Endothelial cell of umbilical vein (primary cell): Measurements from ENCODE around the gene BCL11B. TPM values are rescaled to one million over a fixed set of nuclear protein-coding genes. Genes with fewer than 3 reads are reported as not detected.
"Not testable (repeated sequence)": the region's sequence is repeated elsewhere in the genome, so short reads cannot be mapped to it uniquely, and the experiment has no call there.

Source experiments
- BruUV-seq: library from RNA; stranded (reverse); fragments of 400-500 nt; replicated peaks from 2 replicates; lab custom pipeline; 2021; lab: Mats Ljungman, UMichigan
- CTCF ChIA-PET: fragments of 300-600, 350-600 bp; sonication (Branson Sonifier 250); formaldehyde crosslinking; loops from one replicate; lab custom pipeline; 2021; ENCODE audit warnings: antibody characterized with exemption, inconsistent platforms; lab: Charles Lee
- POLR2A ChIA-PET: fragments of 300-600, 350-600 bp; sonication (Branson Sonifier 250); formaldehyde crosslinking; loops from one replicate; lab custom pipeline; 2021; ENCODE audit warnings: antibody characterized with exemption, inconsistent platforms; lab: Charles Lee
- DNase-seq: peaks from one replicate; pipeline ENCODE4 v3.0.0-alpha.2; 2011; ENCODE audit warnings: low read depth, low spot score
- FAIRE-seq: peaks from 2 replicates; lab custom pipeline; 2011; peaks lifted over from hg19 to GRCh38; lab: Jason Lieb, UNC
- H2AFZ ChIP-seq: 2 replicates; pipeline ENCODE4 v1.6.0; 2012; ENCODE audit warnings: low read depth, low read length, control low read depth, inconsistent platforms
- H3K27ac ChIP-seq: 2 replicates; pipeline ENCODE4 v1.5.1; 2011; ENCODE audit warnings: low read depth, mild to moderate bottlenecking, control low read depth, low read length, moderate library complexity; ENCODE audit not compliant: insufficient read depth
- H3K27me3 ChIP-seq, 2 experiments: 2 replicates each; pipeline versions ENCODE4 v1.6.0 to v1.6.1; 2011; ENCODE audit warnings: low read length in 2 of 2, mixed read lengths in 1 of 2; ENCODE audit not compliant: control insufficient read depth in 2 of 2, insufficient read depth in 2 of 2
- H3K36me3 ChIP-seq, 2 experiments: 2 replicates in 1 of 2; 3 replicates in 1 of 2; pipeline ENCODE4 v1.5.1; 2011; ENCODE audit warnings: low read length in 2 of 2, mild to moderate bottlenecking in 1 of 2, moderate library complexity in 1 of 2; ENCODE audit not compliant: control insufficient read depth in 2 of 2, insufficient read depth in 2 of 2; ENCODE audit errors: extremely low read depth in 1 of 2
- H3K4me1 ChIP-seq: 3 replicates; pipeline ENCODE4 v1.5.1; 2011; ENCODE audit warnings: mild to moderate bottlenecking, low read length; ENCODE audit not compliant: control insufficient read depth, insufficient read depth; ENCODE audit errors: extremely low read depth
- H3K4me2 ChIP-seq: 2 replicates; pipeline ENCODE4 v1.6.1; 2011; ENCODE audit warnings: low read length, control low read depth, mixed read lengths; ENCODE audit not compliant: insufficient read depth
- H3K4me3 ChIP-seq, 3 experiments: fragments of 200-600 bp in 1 of 3; sonication (generic), shearing (Covaris generic) in 1 of 3; replicated peaks in 1 of 3; 2 replicates each; pipeline ENCODE4 v1.5.1; 2011 to 2016; ENCODE audit warnings: control low read depth in 3 of 3, low read length in 3 of 3, mild to moderate bottlenecking in 2 of 3, inconsistent platforms in 1 of 3, low read depth in 1 of 3, moderate library complexity in 1 of 3; ENCODE audit not compliant: insufficient read depth in 1 of 3
- H3K79me2 ChIP-seq: 2 replicates; pipeline ENCODE4 v1.6.0; 2012; ENCODE audit warnings: low read length, inconsistent platforms; ENCODE audit not compliant: control insufficient read depth, insufficient read depth
- H3K9ac ChIP-seq: replicated peaks from 2 replicates; pipeline ENCODE3; 2011; ENCODE audit warnings: low read length, control low read depth; ENCODE audit not compliant: insufficient read depth; ENCODE audit errors: extremely low read depth
- H3K9me1 ChIP-seq: replicated peaks from 3 replicates; pipeline ENCODE4 v1.6.0; 2011; ENCODE audit warnings: mild to moderate bottlenecking, low read length; ENCODE audit not compliant: control insufficient read depth, insufficient read depth; ENCODE audit errors: extremely low read depth
- H3K9me3 ChIP-seq: replicated peaks from 2 replicates; pipeline ENCODE4 v1.5.1; 2012; ENCODE audit warnings: low read length, inconsistent platforms; ENCODE audit not compliant: control insufficient read depth, insufficient read depth
- H4K20me1 ChIP-seq: replicated peaks from 2 replicates; pipeline ENCODE3; 2011; ENCODE audit warnings: mild to moderate bottlenecking, low read length; ENCODE audit not compliant: control insufficient read depth, insufficient read depth; ENCODE audit errors: extremely low read depth
- EZH2 ChIP-seq: IDR thresholded peaks from 2 replicates; pipeline ENCODE4 v1.6.1; 2012; ENCODE audit warnings: borderline replicate concordance, low read depth, mild to moderate bottlenecking, moderate library complexity, low read length, inconsistent platforms; ENCODE audit not compliant: severe bottlenecking
- MYC ChIP-seq: IDR thresholded peaks from one replicate; pipeline ENCODE4 v1.6.1; 2011; ENCODE audit warnings: mild to moderate bottlenecking, low read depth, low read length
- dilution Hi-C: fragments of 300-500 bp; cut with MboI; formaldehyde crosslinking; loops from one replicate; pipeline ENCODE4 v1.15.0; 2019; ENCODE audit warnings: low sequenced_read_pairs; ENCODE audit not compliant: extremely low pct_ligation_motif_present
- intact Hi-C: fragments of 100-400 bp; cut with micrococcal nuclease; formaldehyde crosslinking; loops from one replicate; pipeline ENCODE4 v1.10.0; 2022
- polyA plus RNA-seq, 4 experiments: library from polyadenylated mRNA; depleted of rRNA in 3 of 4; stranded (reverse) in 3 of 4; unstranded in 1 of 4; fragments of >200 nt; gene quantifications; 2 replicates each; pipeline versions ENCODE4 v1.2.1 to v1.2.3, GENCODE V29; 2011 to 2012; ENCODE audit warnings: missing spikeins in 1 of 4
- total RNA-seq: library from RNA; stranded (reverse); gene quantifications from 2 replicates; pipeline ENCODE4 v1.2.3, GENCODE V29; 2021

Gene BCL11B
- total and polyA plus RNA-seq, 2 donors (not counting 3 experiments of a cell fraction or from before 2014, with no cell fraction given) = 0.03 to 0.07 TPM

DNA sequence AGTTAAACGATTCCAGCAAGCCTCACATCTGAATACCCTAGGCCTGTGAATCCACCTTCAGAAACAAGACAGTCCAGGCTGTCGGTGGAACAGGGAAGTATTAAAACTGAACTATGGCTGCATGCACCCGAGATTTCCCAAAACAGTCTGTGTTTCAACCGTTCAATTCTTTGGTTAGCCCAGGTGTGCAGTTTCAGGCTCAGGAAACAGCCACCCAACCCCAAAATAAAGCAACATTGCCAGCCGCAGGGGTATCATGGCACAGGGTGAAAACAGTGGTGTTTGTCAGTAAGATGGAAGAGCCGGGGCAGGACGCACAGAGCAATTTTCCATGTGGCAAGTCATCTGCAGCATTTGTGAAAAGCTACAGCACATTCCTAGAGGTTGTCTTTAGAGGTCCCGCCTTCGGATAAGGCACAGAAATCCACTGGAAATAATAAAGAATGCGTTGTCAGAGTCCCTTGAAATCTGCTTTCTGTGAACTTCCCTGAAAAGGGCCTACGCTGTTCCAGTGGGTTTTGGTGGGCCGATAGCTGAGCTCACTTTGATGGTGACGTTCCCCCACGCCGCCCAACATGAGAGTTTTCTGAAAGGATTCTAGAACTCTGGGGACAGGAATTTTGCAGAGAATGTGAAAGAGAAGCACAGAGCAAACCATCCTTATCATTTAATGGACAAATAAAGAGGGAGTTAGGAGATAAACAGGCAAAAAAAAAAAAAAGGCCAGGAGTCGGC, 84.9 kb downstream of the BCL11B start:
- H3K9me3 ChIP-seq = peaks cover 2% of the 10 kb centered on the region
- no peak for DNase-seq
- POLR2A ChIA-PET = no interaction called here
- H3K4me3 ChIP-seq = no peak overlapping the region
- no peak overlapping the region for H2AFZ ChIP-seq
- no TSS peak for BruUV-seq
- H3K4me1 ChIP-seq = no peaks in the 10 kb centered on the region
- H3K36me3 ChIP-seq = no peaks in the 10 kb centered on the region
- TF ChIP-seq EZH2 (no peak), MYC (no peak)
- CTCF ChIA-PET = no interaction called here
- no peaks in the 10 kb centered on the region for H3K9me1 ChIP-seq
- intact Hi-C loops (no loop called here), dilution Hi-C loops (no loop called here)
- H3K4me2 ChIP-seq = no peak overlapping the region
- no peaks in the 10 kb centered on the region for H3K79me2 ChIP-seq
- no peaks in the 10 kb centered on the region for H4K20me1 ChIP-seq
- H3K9ac ChIP-seq = no peak overlapping the region
- no peak for FAIRE-seq
- no peak overlapping the region for H3K27ac ChIP-seq
- no peaks in the 10 kb centered on the region for H3K27me3 ChIP-seq

DNA sequence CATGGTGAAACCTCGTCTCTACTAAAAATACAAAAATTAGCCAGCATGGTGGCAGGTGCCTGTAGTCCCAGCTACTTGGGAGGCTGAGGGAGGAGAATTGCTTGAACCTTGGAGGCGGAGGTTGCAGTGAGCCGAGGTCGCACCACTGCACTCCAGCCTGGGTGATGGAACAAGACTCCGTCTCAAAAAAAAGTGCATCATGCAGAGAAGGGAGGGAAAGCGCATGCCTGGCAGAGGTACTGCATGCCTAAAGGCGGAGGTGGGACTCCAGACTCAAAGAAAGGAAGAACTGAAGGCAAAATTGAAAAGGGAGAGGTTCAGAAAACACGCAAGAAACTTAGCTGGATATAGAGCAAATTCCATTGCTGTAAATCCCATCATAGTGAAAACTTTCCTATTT, 85.7 kb downstream of the BCL11B start:
- POLR2A ChIA-PET, intact Hi-C loops: not testable (repeated sequence)

More for the DNA sequence above, 85.7 kb downstream of the BCL11B start:
- H2AFZ ChIP-seq, H4K20me1 ChIP-seq, H3K79me2 ChIP-seq, CTCF ChIA-PET, H3K4me3 ChIP-seq, H3K4me2 ChIP-seq, H3K27me3 ChIP-seq, H3K27ac ChIP-seq, BruUV-seq, H3K9ac ChIP-seq, H3K9me3 ChIP-seq, FAIRE-seq, H3K9me1 ChIP-seq, DNase-seq, dilution Hi-C loops, H3K4me1 ChIP-seq, H3K36me3 ChIP-seq: not testable (repeated sequence)
